ENCODE results near the gene SDK1. TPM values are rescaled to one million over a fixed set of nuclear protein-coding genes. Genes with fewer than 3 reads are reported as not detected.

The SDK1 gene
- total RNA-seq, 4 donors from 2014 or later: 7.5 to 35.0 (median 10.2) TPM

DNA sequence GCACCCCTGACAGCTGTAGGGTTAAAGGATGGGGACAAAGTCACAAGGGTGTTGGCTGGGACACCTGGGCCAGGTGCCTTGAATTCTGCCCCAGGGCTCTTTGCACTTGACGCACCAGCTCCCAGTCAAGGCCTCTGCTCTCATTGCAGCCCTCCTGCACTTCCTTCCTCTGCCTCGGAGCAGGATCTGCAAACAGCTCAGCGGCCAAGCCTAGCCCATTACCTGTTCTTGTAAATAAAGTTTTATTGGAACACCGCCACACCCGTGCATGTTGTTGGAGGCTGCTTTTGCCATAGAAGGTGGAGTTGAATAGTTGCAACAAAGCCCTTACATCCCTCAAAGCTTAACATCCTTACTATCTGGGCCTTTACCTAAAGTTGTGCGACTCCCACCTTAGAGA lies 897.2 kb downstream of the SDK1 start:
- TF ChIP-seq CTCF (IDR thresholded peaks at IDR 0.05; ENCODE audit: low read depth): no peak

DNA sequence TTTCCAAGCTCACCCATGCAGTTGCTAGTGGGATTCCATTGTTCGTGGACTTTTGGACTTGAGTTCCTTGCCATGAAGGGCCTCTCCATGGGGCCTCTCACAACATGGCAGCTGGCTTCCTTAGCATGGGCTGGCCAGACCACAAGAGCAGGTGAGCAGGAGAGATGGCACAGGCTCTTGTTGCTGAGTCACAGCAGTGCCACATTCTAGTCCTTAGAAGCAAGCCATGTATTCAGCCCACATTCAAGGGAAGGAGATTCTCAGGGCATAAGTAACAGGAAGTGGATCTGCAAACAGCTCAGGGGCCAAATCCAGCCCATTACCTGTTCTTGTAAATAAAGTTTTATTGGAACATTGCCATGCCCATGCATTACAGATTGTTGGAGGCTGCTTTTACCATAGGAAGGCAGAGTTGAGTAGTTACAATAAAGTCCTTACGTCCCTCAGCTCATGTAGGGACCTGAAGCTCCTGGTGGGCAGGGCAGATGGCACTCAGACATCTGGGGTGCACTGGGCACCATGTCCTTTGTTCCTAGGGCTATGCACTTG lies 899.6 kb downstream of the SDK1 start:
- TF ChIP-seq CTCF (IDR thresholded peaks at IDR 0.05; ENCODE audit: low read depth): no peak

GRCh38 chr7:4201566-4201965 lies 900.5 kb downstream of the SDK1 start:
- TF ChIP-seq CTCF (IDR thresholded peaks at IDR 0.05; ENCODE audit: low read depth): no peak

GRCh38 chr7:4202154-4202736 lies 901.2 kb downstream of the SDK1 start:
- TF ChIP-seq CTCF (IDR thresholded peaks at IDR 0.05; ENCODE audit: low read depth): no peak

- TF ChIP-seq CTCF (IDR thresholded peaks at IDR 0.05; ENCODE audit: low read depth): no peak
Measured at GRCh38 chr7:4202954-4203353, 901.9 kb downstream of the SDK1 start.

GRCh38 chr7:4203626-4204512 lies 902.8 kb downstream of the SDK1 start:
- no peak for TF ChIP-seq CTCF (IDR thresholded peaks at IDR 0.05; ENCODE audit: low read depth)

- no peak for TF ChIP-seq CTCF (IDR thresholded peaks at IDR 0.05; ENCODE audit: low read depth)
Measured at GRCh38 chr7:4204513-4205165, 903.6 kb downstream of the SDK1 start.
